Gastroesophageal sphincter (tissue), 4 donors: ENCODE data around the gene NBDY. TPM values are rescaled to one million over a fixed set of nuclear protein-coding genes. Genes with fewer than 3 reads are reported as not detected.

ENCODE experiments used
- ATAC-seq: fragments of 150-250 bp; one replicate; pipeline ENCODE4 v1.9.1; 2016; ENCODE audit warnings: mild to moderate bottlenecking, moderate library complexity
- H3K27ac ChIP-seq, 4 donors: fragments of 200-600 bp; sonication (generic) in 3 of 4; 1 replicate in 3 of 4; 2 replicates in 1 of 4; pipeline ENCODE4 v1.5.1; 2016 to 2019
- H3K27me3 ChIP-seq: fragments of 200-600 bp; sonication (generic); one replicate; pipeline ENCODE4 v1.5.1; 2019
- H3K36me3 ChIP-seq, 2 donors: fragments of 200-600 bp; sonication (generic); one replicate each; pipeline ENCODE4 v1.5.1; 2019; ENCODE audit warnings: control low read depth in 1 of 2
- H3K4me1 ChIP-seq, 3 donors: fragments of 200-600 bp; sonication (generic); 1 replicate in 2 of 3; 2 replicates in 1 of 3; pipeline ENCODE4 v1.5.1; 2016 to 2019; ENCODE audit warnings: control low read depth in 2 of 3
- H3K4me3 ChIP-seq, 2 donors: fragments of 200-600 bp; sonication (generic); one replicate each; pipeline ENCODE4 v1.5.1; 2019; ENCODE audit warnings: mild to moderate bottlenecking in 1 of 2, moderate library complexity in 1 of 2
- H3K9me3 ChIP-seq, 3 donors: fragments of 200-600 bp; sonication (generic); one replicate each; pipeline ENCODE4 v1.5.1; 2017 to 2019; ENCODE audit warnings: control low read depth in 2 of 3
- EP300 ChIP-seq: sonication (generic); formaldehyde crosslinking; IDR thresholded peaks from one replicate; pipeline ENCODE4 v1.6.1; 2017; ENCODE audit warnings: antibody characterized with exemption, mild to moderate bottlenecking
- POLR2A ChIP-seq, 2 donors: fragments of 450-650 bp; IDR thresholded peaks; one replicate each; pipeline ENCODE4 v1.6.1; 2017; ENCODE audit warnings: antibody characterized with exemption in 2 of 2, mild to moderate bottlenecking in 2 of 2, moderate library complexity in 1 of 2
- POLR2AphosphoS5 ChIP-seq: sonication (generic); formaldehyde crosslinking; IDR thresholded peaks from one replicate; pipeline ENCODE4 v1.6.1; 2017; ENCODE audit warnings: antibody characterized with exemption
- WGBS, 2 donors: methylation state at CpG; one replicate each; pipeline ENCODE4 v1.1.5; 2018; ENCODE audit warnings: low coverage in 1 of 2; 5-methylcytosine and 5-hydroxymethylcytosine counted together
- total RNA-seq, 4 donors: library from RNA; depleted of rRNA; stranded (reverse); fragments of >200 nt; gene quantifications; one replicate each; pipeline ENCODE4 v1.1.0, GENCODE V29; 2016
- TF ChIP-seq, protein P1 (sequence below), 4 experiments: fragments of 200-600 bp in 2 of 4; fragments of 450-650 bp in 2 of 4; sonication (generic) in 1 of 4; IDR thresholded peaks; one replicate each; pipeline ENCODE4 v1.5.1; 2017 to 2019; ENCODE audit warnings: antibody characterized with exemption in 4 of 4, mild to moderate bottlenecking in 2 of 4, moderate library complexity in 2 of 4

The NBDY gene
- total RNA-seq, 4 donors from 2014 or later: 6.6 to 16.0 (median 12.0) TPM

- TF ChIP-seq, protein P1, sequence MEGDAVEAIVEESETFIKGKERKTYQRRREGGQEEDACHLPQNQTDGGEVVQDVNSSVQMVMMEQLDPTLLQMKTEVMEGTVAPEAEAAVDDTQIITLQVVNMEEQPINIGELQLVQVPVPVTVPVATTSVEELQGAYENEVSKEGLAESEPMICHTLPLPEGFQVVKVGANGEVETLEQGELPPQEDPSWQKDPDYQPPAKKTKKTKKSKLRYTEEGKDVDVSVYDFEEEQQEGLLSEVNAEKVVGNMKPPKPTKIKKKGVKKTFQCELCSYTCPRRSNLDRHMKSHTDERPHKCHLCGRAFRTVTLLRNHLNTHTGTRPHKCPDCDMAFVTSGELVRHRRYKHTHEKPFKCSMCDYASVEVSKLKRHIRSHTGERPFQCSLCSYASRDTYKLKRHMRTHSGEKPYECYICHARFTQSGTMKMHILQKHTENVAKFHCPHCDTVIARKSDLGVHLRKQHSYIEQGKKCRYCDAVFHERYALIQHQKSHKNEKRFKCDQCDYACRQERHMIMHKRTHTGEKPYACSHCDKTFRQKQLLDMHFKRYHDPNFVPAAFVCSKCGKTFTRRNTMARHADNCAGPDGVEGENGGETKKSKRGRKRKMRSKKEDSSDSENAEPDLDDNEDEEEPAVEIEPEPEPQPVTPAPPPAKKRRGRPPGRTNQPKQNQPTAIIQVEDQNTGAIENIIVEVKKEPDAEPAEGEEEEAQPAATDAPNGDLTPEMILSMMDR (IDR thresholded peaks at IDR 0.05): no peak
- TF ChIP-seq EP300: no peak
- no peak for TF ChIP-seq POLR2A (IDR thresholded peaks at IDR 0.05)
- no peak for TF ChIP-seq POLR2AphosphoS5
- Histone ChIP-seq H3K36me3 (no peaks in the 10 kb centered on the region), H3K4me3 (peak overlapping the region; percentile 60 to 84), H3K27ac (peak overlapping the region in 3 of 4 donors; percentile 79 to 82 (median 82)), H3K27me3 (no peaks in the 10 kb centered on the region), H3K4me1 (peaks cover 0 to 18% (median 0%) of the 10 kb centered on the region in 3 donors), H3K9me3 (no peaks in the 10 kb centered on the region)
- WGBS, 2 donors: 1 to 6% methylated on average over 8 of the region's 8 CpGs
- no peak for ATAC-seq
Measured at GRCh38 chrX:56728752-56729151, 291 bp upstream of the NBDY start.

DNA sequence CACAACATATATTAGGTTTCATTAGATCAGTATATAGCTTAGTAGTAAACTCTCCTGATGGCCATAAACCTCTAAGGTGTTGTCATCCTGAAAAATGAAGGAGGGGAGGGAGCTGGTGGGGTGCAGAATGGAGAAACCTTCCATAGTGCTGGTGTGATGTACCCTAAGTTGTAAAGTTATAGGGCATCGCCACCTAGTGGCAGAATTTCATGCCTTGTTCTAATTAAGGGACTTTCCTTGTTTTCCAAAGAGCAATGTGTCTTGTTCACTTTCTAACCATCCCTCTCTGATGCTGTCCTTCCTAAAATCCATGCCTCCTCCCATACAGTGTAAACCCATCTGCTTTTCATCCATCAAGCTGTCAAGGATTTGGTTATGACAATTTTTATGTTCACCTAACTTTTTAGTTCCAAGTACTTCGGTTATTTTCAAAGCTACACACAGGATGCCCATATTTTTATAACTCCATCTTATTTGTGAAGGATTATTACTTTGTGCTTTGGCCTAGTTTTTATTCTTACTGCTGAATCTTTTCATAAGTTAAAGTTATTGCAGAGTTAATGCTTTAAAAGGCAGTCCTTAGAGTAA, 4.5 kb downstream of the NBDY start:
- TF ChIP-seq, protein P1 (IDR thresholded peaks at IDR 0.05): peak; percentile 26 to 74 (median 45)
- no peak for TF ChIP-seq POLR2A (IDR thresholded peaks at IDR 0.05)
- ATAC-seq: peak; percentile 25
- 46 to 49% methylated on average over 2 of the region's 2 CpGs for WGBS, 2 donors
- no peaks in the 10 kb centered on the region for H3K9me3 ChIP-seq
- H3K4me3 ChIP-seq: no peak overlapping the region
- H3K4me1 ChIP-seq: peaks cover 0 to 18% (median 0%) of the 10 kb centered on the region in 3 donors
- H3K27me3 ChIP-seq: no peaks in the 10 kb centered on the region
- no peak overlapping the region for H3K27ac ChIP-seq
- peaks cover 0 to 6% of the 10 kb centered on the region in 2 donors for H3K36me3 ChIP-seq

- TF ChIP-seq EP300 (no peak), POLR2AphosphoS5 (no peak), POLR2A (IDR thresholded peaks at IDR 0.05) (no peak)
- TF ChIP-seq, protein P1 (IDR thresholded peaks at IDR 0.05): no peak
- ATAC-seq: no peak
- Histone ChIP-seq H3K9me3 (no peaks in the 10 kb centered on the region), H3K4me3 (no peak overlapping the region), H3K27me3 (no peaks in the 10 kb centered on the region), H3K4me1 (peaks cover 0 to 11% (median 0%) of the 10 kb centered on the region in 3 donors), H3K27ac (no peak overlapping the region), H3K36me3 (peaks cover 0 to 6% of the 10 kb centered on the region in 2 donors)
- 100% methylated on average over 1 of the region's 14 CpGs; no CpG with 5 or more reads in 1 of the 2 donors for WGBS, 2 donors
Measured at GRCh38 chrX:56736219-56736618, 7.2 kb downstream of the NBDY start.

DNA sequence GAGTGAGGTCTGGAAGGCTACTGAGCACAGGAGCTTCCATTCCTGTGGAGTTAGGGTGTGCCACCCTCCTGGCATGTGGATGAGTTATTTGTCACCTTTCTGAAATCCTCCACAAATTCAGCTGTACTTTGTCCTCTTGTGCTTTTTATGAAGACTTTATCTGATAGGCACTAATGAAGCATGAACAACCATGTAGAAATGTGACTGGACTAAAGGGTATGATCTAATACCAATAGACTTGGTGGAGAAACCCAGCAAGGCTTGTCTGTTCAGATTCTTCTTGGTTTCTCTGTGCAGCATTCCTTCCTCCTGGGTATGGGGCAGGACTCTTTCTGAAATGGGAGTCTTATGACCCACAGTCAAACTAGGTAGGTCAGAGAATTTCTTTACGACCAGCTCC, 9.6 kb downstream of the NBDY start:
- Histone ChIP-seq H3K27ac (no peak overlapping the region), H3K36me3 (peaks cover 0 to 6% of the 10 kb centered on the region in 2 donors), H3K4me3 (no peak overlapping the region), H3K4me1 (no peaks in the 10 kb centered on the region), H3K27me3 (no peaks in the 10 kb centered on the region), H3K9me3 (no peaks in the 10 kb centered on the region)
- 100% methylated on average over 1 of the region's 1 CpG; no CpG with 5 or more reads in 1 of the 2 donors for WGBS, 2 donors
- TF ChIP-seq POLR2A (IDR thresholded peaks at IDR 0.05) (no peak), POLR2AphosphoS5 (no peak), EP300 (no peak)
- TF ChIP-seq, protein P1 (IDR thresholded peaks at IDR 0.05): no peak
- ATAC-seq: no peak

GRCh38 chrX:56744996-56745395, 16.0 kb downstream of the NBDY start:
- H3K4me1 ChIP-seq: no peaks in the 10 kb centered on the region
- H3K27ac ChIP-seq: no peak overlapping the region
- no peaks in the 10 kb centered on the region for H3K36me3 ChIP-seq
- peak; percentile 80 for ATAC-seq
- no peaks in the 10 kb centered on the region for H3K27me3 ChIP-seq
- no peak overlapping the region for H3K4me3 ChIP-seq
- TF ChIP-seq, protein P1 (IDR thresholded peaks at IDR 0.05): no peak
- TF ChIP-seq EP300 (no peak), POLR2A (IDR thresholded peaks at IDR 0.05) (no peak), POLR2AphosphoS5 (no peak)
- no peaks in the 10 kb centered on the region for H3K9me3 ChIP-seq
- WGBS, 2 donors: 70 to 76% methylated on average over 4 of the region's 4 CpGs
